C4-2B (cell line): Measurements from ENCODE around the gene PASK.

Source experiments
- H3K27ac ChIP-seq: fragments of 450-650 bp; 2 replicates; pipeline ENCODE4 v1.5.1; 2017
- ZFX ChIP-seq: fragments of 450-650 bp; IDR thresholded peaks from 2 replicates; pipeline ENCODE4 v1.6.1; 2017
- TF ChIP-seq, protein P1 (sequence below): fragments of 450-650 bp; conservative IDR thresholded peaks from 2 replicates; pipeline ENCODE4 v1.5.1; 2017; ENCODE audit warnings: mild to moderate bottlenecking

Gene PASK

GRCh38 chr2:241092677-241093076 is 56.6 kb downstream of the PASK start:
- TF ChIP-seq ZFX = no peak
- TF ChIP-seq, protein P1, sequence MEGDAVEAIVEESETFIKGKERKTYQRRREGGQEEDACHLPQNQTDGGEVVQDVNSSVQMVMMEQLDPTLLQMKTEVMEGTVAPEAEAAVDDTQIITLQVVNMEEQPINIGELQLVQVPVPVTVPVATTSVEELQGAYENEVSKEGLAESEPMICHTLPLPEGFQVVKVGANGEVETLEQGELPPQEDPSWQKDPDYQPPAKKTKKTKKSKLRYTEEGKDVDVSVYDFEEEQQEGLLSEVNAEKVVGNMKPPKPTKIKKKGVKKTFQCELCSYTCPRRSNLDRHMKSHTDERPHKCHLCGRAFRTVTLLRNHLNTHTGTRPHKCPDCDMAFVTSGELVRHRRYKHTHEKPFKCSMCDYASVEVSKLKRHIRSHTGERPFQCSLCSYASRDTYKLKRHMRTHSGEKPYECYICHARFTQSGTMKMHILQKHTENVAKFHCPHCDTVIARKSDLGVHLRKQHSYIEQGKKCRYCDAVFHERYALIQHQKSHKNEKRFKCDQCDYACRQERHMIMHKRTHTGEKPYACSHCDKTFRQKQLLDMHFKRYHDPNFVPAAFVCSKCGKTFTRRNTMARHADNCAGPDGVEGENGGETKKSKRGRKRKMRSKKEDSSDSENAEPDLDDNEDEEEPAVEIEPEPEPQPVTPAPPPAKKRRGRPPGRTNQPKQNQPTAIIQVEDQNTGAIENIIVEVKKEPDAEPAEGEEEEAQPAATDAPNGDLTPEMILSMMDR = no peak
- peak overlapping the region; percentile 97 for H3K27ac ChIP-seq

DNA sequence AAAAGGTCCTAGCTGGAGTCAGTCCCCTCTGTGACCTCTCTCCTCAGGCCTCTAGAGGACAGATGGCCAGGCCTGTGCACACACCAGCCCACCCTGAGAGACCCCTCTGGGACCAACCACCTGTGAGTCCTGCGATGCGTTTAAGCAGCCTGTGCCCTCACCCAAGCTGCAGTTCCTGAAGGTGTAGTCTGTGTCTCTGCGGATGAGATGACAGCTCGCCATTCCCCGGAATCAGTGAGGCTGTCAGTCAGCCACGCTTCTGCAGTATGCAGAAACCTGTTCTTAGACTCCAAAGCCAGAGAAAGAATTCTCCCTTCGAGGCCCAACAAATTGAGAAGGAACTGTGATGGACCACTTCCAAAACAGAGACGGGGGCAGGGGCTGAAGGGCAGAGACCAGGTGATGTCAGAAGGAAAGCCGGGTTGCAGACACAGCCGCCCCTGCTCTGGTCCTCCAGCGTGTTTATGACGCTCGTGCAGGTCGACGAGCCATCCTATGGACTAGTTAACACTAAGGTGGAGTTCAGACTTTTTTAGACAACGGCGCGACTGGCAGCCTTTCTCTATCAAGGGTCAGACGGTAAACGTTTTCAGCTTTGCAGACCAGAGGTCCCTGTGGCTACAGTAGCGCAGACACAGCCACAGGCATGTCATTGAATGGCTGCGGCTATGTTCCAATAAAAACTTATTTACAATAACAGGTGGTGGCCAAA is 57.4 kb downstream of the PASK start:
- TF ChIP-seq ZFX = no peak
- TF ChIP-seq, protein P1 = no peak
- peak overlapping the region; percentile 97 for H3K27ac ChIP-seq

DNA sequence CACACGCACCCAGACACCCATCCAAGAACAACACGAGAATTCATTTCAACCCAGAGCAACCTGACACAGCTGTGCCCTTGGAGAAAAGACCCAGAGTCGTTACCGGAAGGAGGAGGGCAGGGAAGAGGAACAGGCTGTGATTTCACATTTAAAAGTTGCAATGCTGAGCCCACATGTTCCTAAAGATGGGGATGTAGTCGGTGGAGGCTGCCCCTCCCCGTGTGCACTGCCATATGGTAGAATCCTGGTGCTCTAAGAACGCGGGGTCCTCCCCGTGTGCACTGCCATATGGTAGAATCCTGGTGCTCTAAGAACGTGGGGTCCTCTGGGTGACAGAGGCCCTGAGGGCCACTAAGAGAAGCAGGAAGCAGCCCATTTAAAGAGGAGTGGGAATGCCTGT is 58.1 kb downstream of the PASK start:
- TF ChIP-seq ZFX = no peak
- TF ChIP-seq, protein P1 = no peak
- peak overlapping the region; percentile 97 for H3K27ac ChIP-seq

DNA sequence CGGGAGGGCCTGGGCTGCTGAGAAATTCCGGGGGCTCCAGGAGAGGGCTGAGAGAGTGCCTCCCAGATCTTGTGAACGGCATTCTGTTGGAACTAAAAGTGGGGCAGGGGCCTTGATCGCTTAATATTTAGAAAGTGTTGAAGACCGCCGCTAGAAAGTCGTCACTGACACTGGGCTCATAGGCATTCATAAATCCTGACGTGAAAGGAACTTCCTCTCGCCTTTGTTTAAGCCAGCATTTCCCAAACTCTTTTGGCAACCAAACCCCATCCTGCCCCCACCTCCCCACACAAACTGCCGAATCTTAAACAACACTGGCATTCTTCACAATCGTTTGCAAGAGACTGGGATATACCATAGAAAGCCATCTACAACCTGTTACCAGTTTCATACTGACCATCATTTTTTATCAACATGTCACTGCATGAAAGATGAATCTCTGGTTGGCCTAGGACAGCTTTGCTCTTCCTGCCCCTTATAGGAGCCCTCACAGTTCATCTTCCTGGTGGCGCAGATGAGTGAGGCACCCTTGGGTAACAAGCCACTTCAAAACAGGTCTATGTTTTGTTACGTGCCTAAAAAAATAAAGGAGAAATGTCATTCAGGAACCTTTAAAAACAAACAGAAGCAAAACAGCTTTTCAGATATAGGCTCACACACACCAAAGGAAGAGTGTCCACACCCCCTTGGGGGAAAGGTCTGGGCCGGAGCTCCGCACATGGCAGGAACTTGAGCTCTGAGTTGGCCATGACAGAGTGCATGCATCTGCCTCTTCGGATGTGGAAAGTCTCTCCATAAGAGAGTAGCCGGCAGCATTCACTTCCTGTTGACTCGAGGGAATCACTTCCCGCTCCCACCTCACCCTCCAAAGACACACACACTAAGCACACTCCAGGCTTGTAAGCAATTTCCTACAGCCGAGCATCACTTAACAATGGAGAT is 60.2 kb downstream of the PASK start:
- no peak overlapping the region for H3K27ac ChIP-seq
- TF ChIP-seq, protein P1 = no peak
- no peak for TF ChIP-seq ZFX

GRCh38 chr2:241088376-241088775 is 60.9 kb downstream of the PASK start:
- TF ChIP-seq, protein P1 = no peak
- no peak for TF ChIP-seq ZFX
- no peak overlapping the region for H3K27ac ChIP-seq

- H3K27ac ChIP-seq = no peak overlapping the region
Measured at GRCh38 chr2:241087420-241088268, 61.6 kb downstream of the PASK start.

More at GRCh38 chr2:241087420-241088268, 61.6 kb downstream of the PASK start:
- TF ChIP-seq, protein P1 = no peak
- TF ChIP-seq ZFX = no peak
